HL-60 (cell line): ENCODE data around the gene ZFP92.

Experiments used
- CTCF ChIP-seq: IDR thresholded peaks from one replicate; pipeline ENCODE4 v1.5.1; 2011; ENCODE audit warnings: low read length, control low read depth, inconsistent platforms; ENCODE audit not compliant: insufficient read depth
- REST ChIP-seq: IDR thresholded peaks from 2 replicates; pipeline ENCODE4 v1.6.1; 2012; ENCODE audit warnings: low read depth; ENCODE audit not compliant: insufficient replicate concordance
- SPI1 ChIP-seq: IDR thresholded peaks from 2 replicates; pipeline ENCODE4 v1.6.1; 2012; ENCODE audit warnings: low read depth, mild to moderate bottlenecking, borderline replicate concordance

- TF ChIP-seq CTCF, result no peak
- TF ChIP-seq REST, result no peak
- TF ChIP-seq SPI1, result no peak
These were observed 1.7 kb upstream of the ZFP92 start for GRCh38 chrX:153409414-153410101.
